HL-60 (cell line): ENCODE results near the gene FOXM1.
A peak's percentile ranks its signal among the peaks of the same experiment; 100 is the strongest.

Experiments
- DNase-seq, 2 experiments: peaks; one replicate each; pipeline ENCODE4 v3.0.0-alpha.2; 2010 to 2020; ENCODE audit warnings: low read depth in 1 of 2, low spot score in 1 of 2
- H3K27ac ChIP-seq: fragments of 250-450 bp; sonication (Bioruptor Pico); replicated peaks from 2 replicates; pipeline ENCODE4 v1.5.1; 2020; ENCODE audit warnings: mild to moderate bottlenecking, moderate library complexity
- H3K27me3 ChIP-seq: fragments of 250-450 bp; sonication (Bioruptor Pico); 2 replicates; pipeline ENCODE4 v1.5.1; 2021; ENCODE audit warnings: mild to moderate bottlenecking, moderate library complexity; ENCODE audit not compliant: insufficient read depth, poor library complexity, severe bottlenecking
- H3K4me3 ChIP-seq: replicated peaks from 2 replicates; pipeline ENCODE4 v1.5.1; 2011; ENCODE audit warnings: mild to moderate bottlenecking, control low read depth, low read length; ENCODE audit not compliant: insufficient read depth
- GABPA ChIP-seq: IDR thresholded peaks from 2 replicates; pipeline ENCODE4 v1.6.1; 2012; ENCODE audit warnings: low read depth
- POLR2AphosphoS5 ChIP-seq: IDR thresholded peaks from 2 replicates; pipeline ENCODE4 v1.6.1; 2012; ENCODE audit warnings: low read depth
- SPI1 ChIP-seq: IDR thresholded peaks from 2 replicates; pipeline ENCODE4 v1.6.1; 2012; ENCODE audit warnings: low read depth, mild to moderate bottlenecking, borderline replicate concordance
- TF ChIP-seq, protein P1 (sequence below): IDR thresholded peaks from one replicate; pipeline ENCODE4 v1.5.1; 2011; ENCODE audit warnings: low read length, control low read depth, inconsistent platforms; ENCODE audit not compliant: insufficient read depth
- TF ChIP-seq, protein P2 (sequence below): IDR thresholded peaks from 2 replicates; pipeline ENCODE4 v1.6.1; 2012; ENCODE audit warnings: low read depth; ENCODE audit not compliant: insufficient replicate concordance

FOXM1 gene

DNA sequence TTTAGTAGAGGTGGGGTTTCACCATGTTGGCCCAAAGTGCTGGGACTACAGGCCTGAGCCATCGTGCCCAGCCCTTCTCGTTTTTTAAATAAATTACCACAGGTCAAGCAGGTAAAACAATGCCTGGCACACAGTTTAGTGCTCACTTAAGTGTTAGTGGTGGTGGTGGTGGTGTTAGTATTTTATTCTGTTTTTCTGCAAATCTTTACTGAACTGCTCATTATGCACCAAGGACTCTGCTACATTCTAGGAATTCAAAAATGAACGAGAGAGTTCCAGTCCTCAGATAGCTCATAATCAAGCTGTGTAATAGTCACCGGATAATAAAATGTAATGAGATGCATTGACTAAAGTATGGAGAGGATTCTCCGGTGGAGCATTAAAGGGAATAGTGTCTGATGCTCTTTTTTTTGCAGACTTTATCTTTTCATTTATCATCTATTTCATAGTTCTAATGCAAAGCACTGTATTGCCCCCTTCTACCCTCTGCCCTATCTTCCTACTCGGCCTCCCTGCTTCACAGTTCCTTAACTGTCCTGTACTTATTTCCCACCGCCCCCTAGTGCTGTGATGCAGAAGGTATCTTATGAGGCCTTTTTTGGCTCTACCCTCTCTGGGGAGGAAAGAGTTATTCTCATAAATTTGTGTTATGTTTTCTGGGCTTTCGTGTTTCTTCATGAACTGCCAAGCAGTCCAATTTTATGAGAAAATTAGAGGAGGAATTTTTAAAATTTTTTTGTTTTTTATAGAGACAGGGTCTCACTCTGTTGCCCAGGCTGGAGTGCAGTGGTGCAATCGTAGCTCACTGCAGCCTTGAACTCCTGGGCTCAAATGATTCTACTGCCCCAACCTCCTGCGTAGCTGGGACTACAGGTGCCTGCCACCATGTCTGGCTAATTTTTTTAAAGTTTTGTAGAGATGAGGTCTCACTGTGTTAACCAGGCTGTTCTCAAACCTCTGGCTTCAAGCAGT lies 63.5 kb downstream of the FOXM1 start:
- no peak for TF ChIP-seq POLR2AphosphoS5
- TF ChIP-seq SPI1: no peak
- TF ChIP-seq, protein P1, sequence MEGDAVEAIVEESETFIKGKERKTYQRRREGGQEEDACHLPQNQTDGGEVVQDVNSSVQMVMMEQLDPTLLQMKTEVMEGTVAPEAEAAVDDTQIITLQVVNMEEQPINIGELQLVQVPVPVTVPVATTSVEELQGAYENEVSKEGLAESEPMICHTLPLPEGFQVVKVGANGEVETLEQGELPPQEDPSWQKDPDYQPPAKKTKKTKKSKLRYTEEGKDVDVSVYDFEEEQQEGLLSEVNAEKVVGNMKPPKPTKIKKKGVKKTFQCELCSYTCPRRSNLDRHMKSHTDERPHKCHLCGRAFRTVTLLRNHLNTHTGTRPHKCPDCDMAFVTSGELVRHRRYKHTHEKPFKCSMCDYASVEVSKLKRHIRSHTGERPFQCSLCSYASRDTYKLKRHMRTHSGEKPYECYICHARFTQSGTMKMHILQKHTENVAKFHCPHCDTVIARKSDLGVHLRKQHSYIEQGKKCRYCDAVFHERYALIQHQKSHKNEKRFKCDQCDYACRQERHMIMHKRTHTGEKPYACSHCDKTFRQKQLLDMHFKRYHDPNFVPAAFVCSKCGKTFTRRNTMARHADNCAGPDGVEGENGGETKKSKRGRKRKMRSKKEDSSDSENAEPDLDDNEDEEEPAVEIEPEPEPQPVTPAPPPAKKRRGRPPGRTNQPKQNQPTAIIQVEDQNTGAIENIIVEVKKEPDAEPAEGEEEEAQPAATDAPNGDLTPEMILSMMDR: peak; percentile 62
- no peak for TF ChIP-seq GABPA
- peak in 1 of 2 experiments; percentile 83 for DNase-seq
- Histone ChIP-seq H3K4me3 (peak overlapping the region; percentile 71), H3K27ac (peak overlapping the region; percentile 95), H3K27me3 (no peaks in the 10 kb centered on the region)

DNA sequence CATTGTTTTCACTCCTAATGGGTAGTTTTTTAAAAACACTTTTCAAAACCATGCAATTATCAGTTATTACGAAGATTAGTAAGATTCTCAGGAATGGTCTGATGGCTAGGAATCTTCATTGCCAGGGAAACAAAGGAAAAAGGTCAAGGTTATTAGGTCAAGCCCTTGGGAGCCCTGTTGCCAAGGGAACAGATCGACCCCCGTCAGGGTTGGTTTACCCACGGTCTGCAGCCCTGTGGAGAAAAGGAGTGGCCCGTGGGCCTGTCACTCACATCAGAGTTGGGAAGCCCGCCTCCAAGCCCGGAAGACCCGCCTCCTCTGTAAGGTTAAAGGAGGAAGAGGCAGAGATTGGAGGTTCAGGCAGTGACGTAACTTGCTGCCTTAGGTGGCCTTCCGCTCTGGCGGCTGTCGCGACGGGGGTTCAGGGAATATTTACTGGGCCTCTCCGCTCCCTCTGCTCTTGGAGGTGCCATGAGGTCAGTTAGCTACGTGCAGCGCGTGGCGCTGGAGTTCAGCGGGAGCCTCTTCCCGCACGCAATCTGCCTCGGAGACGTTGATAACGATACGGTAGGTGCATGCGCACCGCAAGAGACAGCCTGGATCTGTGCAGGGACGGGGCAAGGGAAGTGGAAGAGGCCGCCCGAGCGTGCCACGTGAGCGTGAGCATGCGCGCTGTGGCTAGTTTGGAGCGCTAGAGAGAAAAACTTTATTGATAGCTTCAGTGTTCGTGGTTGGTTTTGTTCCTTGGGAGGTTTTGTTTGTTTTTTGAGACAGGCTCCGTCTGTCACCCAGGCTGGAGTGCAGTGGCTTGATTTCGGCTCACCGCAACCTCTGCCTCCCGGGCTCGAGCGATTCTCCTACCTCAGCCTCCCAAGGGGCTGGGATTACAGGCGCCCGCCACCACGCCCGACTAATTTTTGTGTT lies 64.4 kb downstream of the FOXM1 start, which contains the start of gene ITFG2:
TSS of gene ITFG2 (plus strand) at position 379 of the 924 bp plus-strand sequence. CDS start at position 472, 93 bp downstream.
- peak within 1 kb of the TSS; percentile 95 for H3K27ac ChIP-seq
- peak; percentile 96 to 99 for DNase-seq
- no peaks in the 10 kb centered on the region for H3K27me3 ChIP-seq
- TF ChIP-seq, protein P2, sequence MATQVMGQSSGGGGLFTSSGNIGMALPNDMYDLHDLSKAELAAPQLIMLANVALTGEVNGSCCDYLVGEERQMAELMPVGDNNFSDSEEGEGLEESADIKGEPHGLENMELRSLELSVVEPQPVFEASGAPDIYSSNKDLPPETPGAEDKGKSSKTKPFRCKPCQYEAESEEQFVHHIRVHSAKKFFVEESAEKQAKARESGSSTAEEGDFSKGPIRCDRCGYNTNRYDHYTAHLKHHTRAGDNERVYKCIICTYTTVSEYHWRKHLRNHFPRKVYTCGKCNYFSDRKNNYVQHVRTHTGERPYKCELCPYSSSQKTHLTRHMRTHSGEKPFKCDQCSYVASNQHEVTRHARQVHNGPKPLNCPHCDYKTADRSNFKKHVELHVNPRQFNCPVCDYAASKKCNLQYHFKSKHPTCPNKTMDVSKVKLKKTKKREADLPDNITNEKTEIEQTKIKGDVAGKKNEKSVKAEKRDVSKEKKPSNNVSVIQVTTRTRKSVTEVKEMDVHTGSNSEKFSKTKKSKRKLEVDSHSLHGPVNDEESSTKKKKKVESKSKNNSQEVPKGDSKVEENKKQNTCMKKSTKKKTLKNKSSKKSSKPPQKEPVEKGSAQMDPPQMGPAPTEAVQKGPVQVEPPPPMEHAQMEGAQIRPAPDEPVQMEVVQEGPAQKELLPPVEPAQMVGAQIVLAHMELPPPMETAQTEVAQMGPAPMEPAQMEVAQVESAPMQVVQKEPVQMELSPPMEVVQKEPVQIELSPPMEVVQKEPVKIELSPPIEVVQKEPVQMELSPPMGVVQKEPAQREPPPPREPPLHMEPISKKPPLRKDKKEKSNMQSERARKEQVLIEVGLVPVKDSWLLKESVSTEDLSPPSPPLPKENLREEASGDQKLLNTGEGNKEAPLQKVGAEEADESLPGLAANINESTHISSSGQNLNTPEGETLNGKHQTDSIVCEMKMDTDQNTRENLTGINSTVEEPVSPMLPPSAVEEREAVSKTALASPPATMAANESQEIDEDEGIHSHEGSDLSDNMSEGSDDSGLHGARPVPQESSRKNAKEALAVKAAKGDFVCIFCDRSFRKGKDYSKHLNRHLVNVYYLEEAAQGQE: peak; percentile 78
- TF ChIP-seq, protein P1: no peak
- TF ChIP-seq POLR2AphosphoS5 (peak; percentile 99), GABPA (peak; percentile 86), SPI1 (peak; percentile 74)
- H3K4me3 ChIP-seq: peak within 1 kb of the TSS; percentile 71

DNA sequence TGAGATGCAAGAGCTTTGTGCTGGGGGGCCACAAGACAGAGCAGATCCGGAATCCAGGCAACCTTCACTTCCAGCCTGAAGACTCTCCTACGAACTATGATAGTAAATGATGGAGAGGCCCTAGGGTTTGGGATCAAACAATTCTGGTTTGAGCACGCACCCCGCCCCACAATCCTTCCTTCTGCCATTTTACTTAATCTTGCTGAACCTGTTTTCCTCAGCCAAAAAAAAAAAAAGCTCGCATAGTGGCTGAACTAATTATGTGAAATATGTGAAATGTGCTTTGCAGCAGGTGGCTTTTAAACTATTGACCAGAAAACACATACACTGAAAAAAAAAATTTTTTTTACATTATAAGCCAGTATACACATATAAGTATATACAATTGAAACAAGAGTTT lies 65.2 kb downstream of the FOXM1 start:
- peak overlapping the region; percentile 71 for H3K4me3 ChIP-seq
- no peak for DNase-seq
- TF ChIP-seq POLR2AphosphoS5 (no peak), GABPA (no peak), SPI1 (no peak)
- TF ChIP-seq, protein P1: no peak
- TF ChIP-seq, protein P2: no peak
- H3K27me3 ChIP-seq: no peaks in the 10 kb centered on the region
- peak overlapping the region; percentile 95 for H3K27ac ChIP-seq
